ENCODE data around the gene CDK10.
A peak's percentile ranks its signal among the peaks of the same experiment; 100 is the strongest.

The CDK10 gene

GRCh38 chr16:89711601-89712273 is 25.2 kb downstream of the CDK10 start:
- peak; percentile 68 for DNase-seq (ENCODE audit: low spot score)

- no peak for DNase-seq (ENCODE audit: low spot score)
Measured at GRCh38 chr16:89712274-89712781, 25.8 kb downstream of the CDK10 start.

GRCh38 chr16:89716493-89716892 is 30.0 kb downstream of the CDK10 start:
- no peak for DNase-seq (ENCODE audit: low spot score)

- no peak for DNase-seq (ENCODE audit: low spot score)
Measured at GRCh38 chr16:89716916-89717687, 30.6 kb downstream of the CDK10 start.

- DNase-seq (ENCODE audit: low spot score) = no peak
Measured at GRCh38 chr16:89717688-89718505, 31.4 kb downstream of the CDK10 start.

- peak; percentile 42 for DNase-seq (ENCODE audit: low spot score)
Measured at GRCh38 chr16:89720551-89720812, 34.0 kb downstream of the CDK10 start.

GRCh38 chr16:89720813-89721545 is 34.5 kb downstream of the CDK10 start, which contains the start of the genes VPS9D1 and ZNF276:
TSS of gene VPS9D1 (minus strand) at chr16:89720898. CDS start at chr16:89720861, 37 bp downstream.
TSS of gene ZNF276 (plus strand) at chr16:89721537. CDS start at chr16:89721641, 104 bp downstream.
- peak; percentile 82 for DNase-seq (ENCODE audit: low spot score)

GRCh38 chr16:89721546-89722391 is 35.3 kb downstream of the CDK10 start:
- DNase-seq (ENCODE audit: low spot score) = peak; percentile 75

- peak; percentile 76 for DNase-seq (ENCODE audit: low spot score)
Measured at GRCh38 chr16:89722392-89723278, 36.1 kb downstream of the CDK10 start.

GRCh38 chr16:89723279-89724250 is 37.1 kb downstream of the CDK10 start:
- no peak for DNase-seq (ENCODE audit: low spot score)

GRCh38 chr16:89727406-89728120 is 41.1 kb downstream of the CDK10 start:
- DNase-seq (ENCODE audit: low spot score) = no peak

- DNase-seq (ENCODE audit: low spot score) = no peak
Measured at GRCh38 chr16:89729293-89729692, 42.8 kb downstream of the CDK10 start.

- DNase-seq (ENCODE audit: low spot score) = no peak
Measured at GRCh38 chr16:89729863-89730593, 43.5 kb downstream of the CDK10 start.

- no peak for DNase-seq (ENCODE audit: low spot score)
Measured at GRCh38 chr16:89730610-89731234, 44.2 kb downstream of the CDK10 start.

- no peak for DNase-seq (ENCODE audit: low spot score)
Measured at GRCh38 chr16:89732142-89732917, 45.8 kb downstream of the CDK10 start.

- DNase-seq (ENCODE audit: low spot score) = no peak
Measured at GRCh38 chr16:89732918-89733242, 46.4 kb downstream of the CDK10 start.
